Tibial nerve (tissue), 3 donors: ENCODE results near the gene AQP2.

Experiments used
- CTCF ChIP-seq, 5 experiments: fragments of 200-600 bp in 3 of 5; fragments of 450-650 bp in 2 of 5; sonication (generic) in 3 of 5; IDR thresholded peaks; one replicate each; pipeline ENCODE4 v1.5.1; 2016 to 2019; ENCODE audit warnings: antibody characterized with exemption in 5 of 5, mild to moderate bottlenecking in 3 of 5, moderate library complexity in 2 of 5
- POLR2A ChIP-seq, 2 donors: fragments of 450-650 bp; IDR thresholded peaks; one replicate each; pipeline ENCODE4 v1.6.1; 2017; ENCODE audit warnings: antibody characterized with exemption in 2 of 2, mild to moderate bottlenecking in 2 of 2, moderate library complexity in 2 of 2

DNA sequence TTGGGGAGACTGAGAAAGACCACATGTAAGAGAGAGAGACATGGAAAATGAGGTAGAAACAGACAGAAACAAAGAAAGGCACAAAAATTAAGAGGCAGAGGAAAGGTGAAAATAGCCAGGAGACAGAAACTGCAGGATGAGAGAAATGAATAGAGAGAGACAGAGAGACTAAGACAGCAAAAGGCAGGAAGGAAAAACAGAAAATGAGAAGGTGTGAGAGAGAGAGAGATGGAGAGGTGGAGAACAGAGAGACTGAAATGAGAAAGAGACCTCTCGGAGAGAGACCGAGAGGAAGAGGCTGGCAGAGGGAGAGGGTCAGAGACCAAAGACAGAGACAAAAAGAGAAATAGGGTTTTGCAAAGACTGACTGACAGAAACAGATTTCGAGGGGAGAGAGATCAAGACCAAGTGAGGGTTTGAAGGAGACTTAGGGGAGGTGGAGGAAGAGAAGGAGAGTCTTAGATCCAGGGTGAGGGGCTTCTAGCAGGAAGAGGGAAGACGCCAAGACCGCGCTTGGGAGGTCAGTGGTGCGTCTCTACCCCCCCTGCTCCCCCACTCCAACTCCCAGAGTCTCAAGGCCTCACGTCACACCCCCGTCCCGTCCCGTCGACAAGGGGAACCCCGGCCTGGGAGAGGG, 10.1 kb downstream of the AQP2 start:
- TF ChIP-seq POLR2A (IDR thresholded peaks at IDR 0.05) (no peak), CTCF (IDR thresholded peaks at IDR 0.05) (no peak)
